Muscle layer of colon (tissue), 2 donors: ENCODE results near the gene RGSL1.

Experiments used
- H3K27ac ChIP-seq: one replicate; pipeline ENCODE4 v1.7.0; 2013; ENCODE audit warnings: low read depth, mild to moderate bottlenecking, low read length, moderate library complexity
- H3K27me3 ChIP-seq, 2 donors: one replicate each; pipeline ENCODE4 v1.7.0; 2013; ENCODE audit warnings: low read length in 2 of 2, mild to moderate bottlenecking in 2 of 2; ENCODE audit not compliant: insufficient read depth in 2 of 2, control insufficient read depth in 1 of 2
- H3K36me3 ChIP-seq: one replicate; pipeline ENCODE4 v1.7.0; 2013; ENCODE audit warnings: mild to moderate bottlenecking, low read length; ENCODE audit not compliant: insufficient read depth
- H3K4me1 ChIP-seq: one replicate; pipeline ENCODE4 v1.7.0; 2013; ENCODE audit warnings: mild to moderate bottlenecking, low read length; ENCODE audit not compliant: insufficient read depth
- H3K4me3 ChIP-seq, 2 donors: one replicate each; pipeline ENCODE4 v1.7.0; 2013; ENCODE audit warnings: low read length in 2 of 2, low read depth in 1 of 2, mild to moderate bottlenecking in 1 of 2, moderate library complexity in 1 of 2
- H3K9ac ChIP-seq: one replicate; pipeline ENCODE4 v1.7.0; 2013; ENCODE audit warnings: low read length
- H3K9me3 ChIP-seq: one replicate; pipeline ENCODE4 v1.7.0; 2013; ENCODE audit warnings: mild to moderate bottlenecking, low read length
- donor health status: abdominal sarcoma.
- donor health status: Adenocarcinoma of cecum.

RGSL1 gene

GRCh38 chr1:182447660-182448059, 2.3 kb upstream of the RGSL1 start:
- Histone ChIP-seq H3K36me3 (no peaks in the 10 kb centered on the region), H3K9me3 (no peaks in the 10 kb centered on the region), H3K27me3 (no peaks in the 10 kb centered on the region), H3K4me1 (no peaks in the 10 kb centered on the region), H3K4me3 (no peak overlapping the region), H3K9ac (no peak overlapping the region), H3K27ac (no peak overlapping the region)

GRCh38 chr1:182453631-182454030, 3.7 kb downstream of the RGSL1 start:
- Histone ChIP-seq H3K4me1 (no peaks in the 10 kb centered on the region), H3K27me3 (no peaks in the 10 kb centered on the region), H3K27ac (no peak overlapping the region), H3K9me3 (no peaks in the 10 kb centered on the region), H3K4me3 (no peak overlapping the region), H3K36me3 (no peaks in the 10 kb centered on the region), H3K9ac (no peak overlapping the region)

GRCh38 chr1:182457844-182458243, 7.9 kb downstream of the RGSL1 start:
- no peaks in the 10 kb centered on the region for H3K27me3 ChIP-seq
- no peaks in the 10 kb centered on the region for H3K9me3 ChIP-seq
- H3K4me3 ChIP-seq, result no peak overlapping the region
- H3K36me3 ChIP-seq, result no peaks in the 10 kb centered on the region
- no peak overlapping the region for H3K9ac ChIP-seq
- no peak overlapping the region for H3K27ac ChIP-seq
- H3K4me1 ChIP-seq, result no peaks in the 10 kb centered on the region

- H3K27ac ChIP-seq, result no peak overlapping the region
These were observed 10.0 kb downstream of the RGSL1 start for GRCh38 chr1:182459949-182460348.

GRCh38 chr1:182460550-182460951, 10.6 kb downstream of the RGSL1 start:
- Histone ChIP-seq H3K27me3 (no peaks in the 10 kb centered on the region), H3K9me3 (no peaks in the 10 kb centered on the region), H3K4me1 (no peaks in the 10 kb centered on the region), H3K4me3 (no peak overlapping the region), H3K27ac (no peak overlapping the region), H3K36me3 (no peaks in the 10 kb centered on the region), H3K9ac (no peak overlapping the region)

More at GRCh38 chr1:182459949-182460348, 10.0 kb downstream of the RGSL1 start:
- H3K9ac ChIP-seq, result no peak overlapping the region
- no peaks in the 10 kb centered on the region for H3K9me3 ChIP-seq
- no peaks in the 10 kb centered on the region for H3K4me1 ChIP-seq
- no peaks in the 10 kb centered on the region for H3K27me3 ChIP-seq
- H3K4me3 ChIP-seq, result no peak overlapping the region
- no peaks in the 10 kb centered on the region for H3K36me3 ChIP-seq

GRCh38 chr1:182473556-182473955, 23.6 kb downstream of the RGSL1 start:
- no peaks in the 10 kb centered on the region for H3K4me1 ChIP-seq
- H3K27ac ChIP-seq, result no peak overlapping the region
- no peaks in the 10 kb centered on the region for H3K36me3 ChIP-seq
- H3K9me3 ChIP-seq, result peaks cover 8% of the 10 kb centered on the region
- no peak overlapping the region for H3K9ac ChIP-seq
- no peaks in the 10 kb centered on the region for H3K27me3 ChIP-seq
- H3K4me3 ChIP-seq, result no peak overlapping the region

- H3K27ac ChIP-seq, result no peak overlapping the region
- H3K4me1 ChIP-seq, result no peaks in the 10 kb centered on the region
- no peaks in the 10 kb centered on the region for H3K36me3 ChIP-seq
These were observed 26.7 kb downstream of the RGSL1 start for GRCh38 chr1:182476625-182477024.

GRCh38 chr1:182478238-182478637, 28.3 kb downstream of the RGSL1 start:
- Histone ChIP-seq H3K27ac (no peak overlapping the region), H3K4me1 (no peaks in the 10 kb centered on the region), H3K4me3 (no peak overlapping the region), H3K36me3 (no peaks in the 10 kb centered on the region), H3K27me3 (no peaks in the 10 kb centered on the region), H3K9me3 (peaks cover 11% of the 10 kb centered on the region), H3K9ac (no peak overlapping the region)

More at GRCh38 chr1:182476625-182477024, 26.7 kb downstream of the RGSL1 start:
- H3K9ac ChIP-seq, result no peak overlapping the region
- no peak overlapping the region for H3K4me3 ChIP-seq
- H3K9me3 ChIP-seq, result peaks cover 11% of the 10 kb centered on the region
- H3K27me3 ChIP-seq, result no peaks in the 10 kb centered on the region

- Histone ChIP-seq H3K9ac (no peak overlapping the region), H3K27me3 (no peaks in the 10 kb centered on the region), H3K9me3 (no peaks in the 10 kb centered on the region), H3K4me1 (peaks cover 3% of the 10 kb centered on the region), H3K4me3 (no peak overlapping the region), H3K36me3 (no peaks in the 10 kb centered on the region), H3K27ac (no peak overlapping the region)
These were observed 34.1 kb downstream of the RGSL1 start for GRCh38 chr1:182484067-182484466.

- Histone ChIP-seq H3K4me1 (peaks cover 7% of the 10 kb centered on the region), H3K9me3 (no peaks in the 10 kb centered on the region)
These were observed 34.7 kb downstream of the RGSL1 start for GRCh38 chr1:182484531-182485257.

GRCh38 chr1:182485861-182486260, 35.9 kb downstream of the RGSL1 start:
- Histone ChIP-seq H3K27me3 (no peaks in the 10 kb centered on the region), H3K36me3 (no peaks in the 10 kb centered on the region), H3K9me3 (no peaks in the 10 kb centered on the region), H3K27ac (no peak overlapping the region), H3K4me3 (no peak overlapping the region), H3K4me1 (peaks cover 13% of the 10 kb centered on the region), H3K9ac (no peak overlapping the region)

More at GRCh38 chr1:182484531-182485257, 34.7 kb downstream of the RGSL1 start:
- Histone ChIP-seq H3K27ac (no peak overlapping the region), H3K27me3 (no peaks in the 10 kb centered on the region), H3K9ac (no peak overlapping the region), H3K36me3 (no peaks in the 10 kb centered on the region), H3K4me3 (no peak overlapping the region)

- Histone ChIP-seq H3K27me3 (no peaks in the 10 kb centered on the region), H3K4me1 (peaks cover 13% of the 10 kb centered on the region), H3K9me3 (no peaks in the 10 kb centered on the region), H3K9ac (no peak overlapping the region), H3K36me3 (no peaks in the 10 kb centered on the region), H3K4me3 (no peak overlapping the region), H3K27ac (no peak overlapping the region)
These were observed 38.9 kb downstream of the RGSL1 start for GRCh38 chr1:182488803-182489202.
